Fibroblast of the aortic adventitia (primary cell): ENCODE data around the gene TNPO3. TPM values are rescaled to one million over a fixed set of nuclear protein-coding genes. Genes with fewer than 3 reads are reported as not detected.

ENCODE experiments used
- DNase-seq: peaks from one replicate; pipeline ENCODE4 v3.0.0-alpha.2; 2010; ENCODE audit warnings: low read depth
- H3K4me3 ChIP-seq: 2 replicates; pipeline ENCODE4 v1.5.1; 2011; ENCODE audit warnings: low read depth, mild to moderate bottlenecking, control low read depth, low read length, moderate library complexity
- total RNA-seq: library from RNA; depleted of rRNA; stranded (reverse); fragments of >200 nt; gene quantifications from 2 replicates; pipeline ENCODE4 v1.2.3, GENCODE V29; 2012; ENCODE audit warnings: low replicate concordance
- TF ChIP-seq, protein P1 (sequence below): IDR thresholded peaks from 2 replicates; pipeline ENCODE4 v1.5.1; 2011; ENCODE audit warnings: mild to moderate bottlenecking, low read length, control low read depth, inconsistent platforms; ENCODE audit not compliant: insufficient read depth

Gene TNPO3
- total RNA-seq, 1 donor: 63.3 TPM

DNA sequence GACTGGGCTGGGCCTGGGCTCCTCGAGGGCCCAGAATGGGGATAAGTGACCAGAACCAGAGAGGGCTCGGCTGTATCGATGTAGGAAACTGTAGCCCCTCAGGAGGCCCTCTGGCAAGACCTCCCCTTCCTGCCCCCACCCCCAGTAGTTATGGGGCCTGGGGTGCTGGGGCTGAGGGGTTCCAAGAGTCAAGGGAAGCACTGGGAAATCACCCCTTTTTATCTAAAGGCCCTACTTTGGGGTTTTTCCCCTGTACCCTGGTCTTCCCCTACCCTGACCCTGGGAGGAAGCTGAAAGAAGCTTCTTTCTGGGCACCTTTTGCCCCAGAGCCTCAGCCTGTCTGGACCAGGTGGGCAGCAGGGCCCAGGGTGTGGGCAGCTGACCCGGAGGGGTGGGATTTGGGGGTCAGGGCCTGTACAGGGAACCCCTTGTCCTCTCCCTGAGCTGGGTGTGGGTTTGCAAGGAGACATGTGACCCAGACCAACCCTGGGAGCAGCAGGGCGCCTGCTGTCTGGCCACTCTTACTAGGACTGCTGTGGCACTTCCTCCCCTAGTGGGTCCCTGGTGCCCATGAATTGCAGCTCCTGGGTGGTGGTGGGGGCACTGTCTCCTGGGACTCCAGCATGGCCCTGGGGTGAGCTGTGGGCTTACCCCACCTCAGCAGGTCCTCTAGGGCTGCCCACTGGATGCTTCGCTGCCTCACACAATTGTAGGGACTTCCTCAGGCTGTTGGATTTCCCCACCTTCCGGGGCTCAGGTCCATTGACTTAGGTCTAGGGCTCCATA, 115.6 kb downstream of the TNPO3 start:
- no peak for DNase-seq
- TF ChIP-seq, protein P1, sequence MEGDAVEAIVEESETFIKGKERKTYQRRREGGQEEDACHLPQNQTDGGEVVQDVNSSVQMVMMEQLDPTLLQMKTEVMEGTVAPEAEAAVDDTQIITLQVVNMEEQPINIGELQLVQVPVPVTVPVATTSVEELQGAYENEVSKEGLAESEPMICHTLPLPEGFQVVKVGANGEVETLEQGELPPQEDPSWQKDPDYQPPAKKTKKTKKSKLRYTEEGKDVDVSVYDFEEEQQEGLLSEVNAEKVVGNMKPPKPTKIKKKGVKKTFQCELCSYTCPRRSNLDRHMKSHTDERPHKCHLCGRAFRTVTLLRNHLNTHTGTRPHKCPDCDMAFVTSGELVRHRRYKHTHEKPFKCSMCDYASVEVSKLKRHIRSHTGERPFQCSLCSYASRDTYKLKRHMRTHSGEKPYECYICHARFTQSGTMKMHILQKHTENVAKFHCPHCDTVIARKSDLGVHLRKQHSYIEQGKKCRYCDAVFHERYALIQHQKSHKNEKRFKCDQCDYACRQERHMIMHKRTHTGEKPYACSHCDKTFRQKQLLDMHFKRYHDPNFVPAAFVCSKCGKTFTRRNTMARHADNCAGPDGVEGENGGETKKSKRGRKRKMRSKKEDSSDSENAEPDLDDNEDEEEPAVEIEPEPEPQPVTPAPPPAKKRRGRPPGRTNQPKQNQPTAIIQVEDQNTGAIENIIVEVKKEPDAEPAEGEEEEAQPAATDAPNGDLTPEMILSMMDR: no peak
- no peak overlapping the region for H3K4me3 ChIP-seq

DNA sequence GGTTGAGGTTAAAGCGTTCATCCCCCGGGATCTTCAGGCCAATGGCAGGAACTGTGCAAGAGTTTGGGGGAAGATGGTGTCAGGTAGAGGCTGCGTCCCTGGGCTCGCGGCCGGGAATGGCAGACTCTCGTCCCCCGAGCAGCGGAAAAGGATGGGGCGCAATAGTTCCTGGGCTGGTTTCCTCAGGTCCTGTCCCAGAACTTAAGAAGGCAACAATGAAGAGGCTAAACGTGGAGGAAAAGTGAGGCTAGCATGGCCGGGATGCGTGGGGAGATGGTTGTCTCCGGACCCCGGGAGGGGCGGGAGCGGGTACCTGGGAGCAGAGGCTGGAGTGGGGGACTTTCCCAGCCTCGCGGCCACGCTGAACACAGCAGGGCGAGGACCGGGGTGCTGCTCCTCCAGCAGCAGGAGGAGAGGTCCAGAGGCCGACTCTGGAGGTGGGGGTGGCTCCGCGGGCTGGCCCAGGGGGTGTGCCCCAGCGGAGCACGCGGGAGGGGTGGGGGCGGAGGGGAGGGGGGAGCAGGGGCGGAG, 116.3 kb downstream of the TNPO3 start:
- peak overlapping the region; percentile 50 for H3K4me3 ChIP-seq
- TF ChIP-seq, protein P1: no peak
- no peak for DNase-seq

DNA sequence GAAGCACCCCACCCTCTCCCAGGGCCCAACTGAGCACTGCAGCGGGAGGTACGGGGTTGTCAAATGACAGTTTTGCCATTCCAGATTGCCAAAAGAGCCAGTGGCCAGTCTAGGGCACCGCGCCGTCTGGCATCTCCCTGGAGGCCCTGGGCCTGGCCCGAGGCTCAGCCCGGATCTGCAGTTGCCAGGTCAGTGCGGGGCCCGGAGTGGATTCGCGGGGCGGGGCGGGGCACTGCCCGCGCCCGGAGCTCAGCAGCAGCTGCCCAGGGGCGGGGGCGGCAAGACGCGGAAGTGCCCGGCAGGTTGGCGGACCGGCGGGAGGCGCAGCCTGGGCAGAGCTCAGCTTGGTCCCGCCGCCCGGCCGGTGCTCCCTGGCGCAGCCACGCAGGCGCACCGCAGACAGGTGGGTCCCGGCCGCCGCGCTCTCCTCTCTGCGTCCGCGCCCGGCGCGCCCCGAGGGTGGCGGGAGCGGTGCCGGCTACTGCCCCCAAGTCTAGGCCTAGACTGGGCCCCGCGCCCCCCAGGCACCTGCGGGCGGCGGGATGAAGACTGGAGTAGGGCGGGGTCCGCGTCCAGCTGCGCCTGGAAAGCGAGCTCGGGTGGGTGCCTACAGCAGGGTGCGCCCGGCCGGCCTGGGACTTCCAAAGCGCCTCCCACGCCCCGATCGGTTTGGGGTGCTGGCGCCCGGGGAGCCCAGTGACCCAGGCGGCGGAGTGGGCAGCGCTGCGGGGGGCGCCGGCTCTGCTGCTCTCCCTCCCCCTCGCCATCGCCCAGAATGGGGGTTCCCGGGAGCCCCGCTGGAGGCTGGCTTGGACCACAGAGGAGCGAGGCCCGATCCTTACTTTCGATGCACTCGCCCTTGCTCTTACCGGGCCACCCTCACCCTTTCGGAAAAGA, 117.0 kb downstream of the TNPO3 start, which contains the start of gene IRF5:
Gene IRF5 (plus strand): TSS at position 281 of the 897 bp plus-strand sequence. CDS start 4,155 bp downstream, outside the sequence.
- H3K4me3 ChIP-seq: peak within 1 kb of the TSS; percentile 50
- no peak for DNase-seq
- TF ChIP-seq, protein P1: no peak

DNA sequence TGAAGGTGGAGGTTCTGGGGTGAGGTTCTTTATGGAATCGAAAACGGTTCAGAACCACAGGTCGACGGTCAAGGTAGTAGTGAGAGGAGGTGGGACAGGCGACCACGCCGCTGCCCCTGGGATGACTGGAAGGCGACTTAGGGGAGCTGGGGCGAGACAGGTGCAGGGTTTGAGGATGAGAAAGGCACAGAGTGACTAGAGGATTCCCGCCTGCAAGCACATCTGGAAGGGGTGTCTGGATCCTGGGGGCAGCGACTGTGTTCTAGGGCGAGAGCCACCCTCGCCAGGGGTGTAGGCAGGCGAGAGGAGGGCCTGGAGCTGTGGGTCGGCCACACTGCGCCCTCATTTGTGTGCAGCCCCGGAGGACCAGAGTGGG, 117.7 kb downstream of the TNPO3 start:
- no peak for DNase-seq
- TF ChIP-seq, protein P1: no peak
- no peak overlapping the region for H3K4me3 ChIP-seq

DNA sequence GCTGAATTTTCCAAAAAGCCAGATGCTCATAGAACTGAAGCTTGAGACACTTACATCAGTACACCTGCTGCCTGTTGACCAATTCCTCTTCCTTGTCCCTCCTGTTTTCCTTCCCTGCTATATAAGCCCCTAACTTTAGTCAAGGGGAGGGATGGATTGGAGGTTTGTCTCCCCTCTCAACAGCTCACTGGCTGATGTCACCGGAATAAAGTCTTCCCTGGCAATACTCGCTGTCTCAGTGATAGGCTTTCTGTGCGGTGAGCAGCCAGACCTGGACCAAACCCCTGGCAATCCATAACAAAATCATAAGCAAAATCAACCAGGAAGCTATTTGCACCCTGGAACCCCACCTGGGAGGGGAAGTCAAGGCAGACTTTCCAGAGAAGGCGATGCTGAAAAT, 118.1 kb downstream of the TNPO3 start:
- no peak for DNase-seq
- no peak overlapping the region for H3K4me3 ChIP-seq
- TF ChIP-seq, protein P1: no peak

DNA sequence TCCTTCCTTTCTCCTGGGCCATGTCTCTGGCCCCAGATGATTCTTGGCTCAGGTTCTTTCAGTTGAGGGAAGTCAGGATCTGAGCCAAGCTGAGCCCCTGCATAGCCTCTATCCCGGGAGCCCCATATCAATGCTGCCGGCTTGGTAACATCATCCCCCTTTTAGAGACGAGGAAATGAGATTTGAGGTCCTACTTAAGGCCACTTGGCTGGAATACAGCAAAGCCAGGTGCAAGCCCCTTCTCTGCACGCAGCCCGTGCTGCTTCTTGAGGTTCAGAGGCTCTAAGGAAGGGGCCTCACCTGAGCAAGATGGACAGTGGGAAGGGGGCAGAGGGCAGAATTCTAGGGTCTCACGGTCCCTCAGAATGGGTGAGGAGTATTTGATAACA, 119.6 kb downstream of the TNPO3 start:
- DNase-seq: no peak
- no peak overlapping the region for H3K4me3 ChIP-seq
- TF ChIP-seq, protein P1: no peak
